ENCODE measurements around the gene NHS.

- TF ChIP-seq CTCF (IDR thresholded peaks at IDR 0.05; ENCODE audit: insufficient read depth, low read depth, low read length), result no peak
- no peak for TF ChIP-seq EZH2 (IDR thresholded peaks at IDR 0.05; ENCODE audit: insufficient read depth, low read length)
Observed at GRCh38 chrX:17637235-17637634, 262.2 kb downstream of the NHS start.
